ENCODE measurements around the gene IZUMO2. TPM values are rescaled to one million over a fixed set of nuclear protein-coding genes. Genes with fewer than 3 reads are reported as not detected.

IZUMO2 gene
- total RNA-seq, 4 donors from 2014 or later: not detected

GRCh38 chr19:50196322-50196932 is 33.3 kb upstream of the IZUMO2 start:
- ATAC-seq (ENCODE audit: low FRiP score): no peak
- DNase-seq (ENCODE audit: low spot score): no peak
- no peak for TF ChIP-seq CTCF (IDR thresholded peaks at IDR 0.05)

- no peak for TF ChIP-seq CTCF (IDR thresholded peaks at IDR 0.05)
- DNase-seq (ENCODE audit: low spot score) (no peak), ATAC-seq (ENCODE audit: low FRiP score) (no peak)
These were observed 32.1 kb upstream of the IZUMO2 start for GRCh38 chr19:50195224-50195623.

GRCh38 chr19:50192463-50193211 is 29.6 kb upstream of the IZUMO2 start:
- DNase-seq (ENCODE audit: low spot score): no peak
- TF ChIP-seq CTCF (IDR thresholded peaks at IDR 0.05): no peak
- ATAC-seq (ENCODE audit: low FRiP score): no peak

- ATAC-seq (ENCODE audit: low FRiP score): no peak
- TF ChIP-seq CTCF (IDR thresholded peaks at IDR 0.05): no peak
- DNase-seq (ENCODE audit: low spot score): no peak
These were observed 28.1 kb upstream of the IZUMO2 start for GRCh38 chr19:50191216-50191615.

GRCh38 chr19:50190439-50190891 is 27.4 kb upstream of the IZUMO2 start:
- TF ChIP-seq CTCF (IDR thresholded peaks at IDR 0.05): no peak
- no peak for DNase-seq (ENCODE audit: low spot score)
- ATAC-seq (ENCODE audit: low FRiP score): no peak

- TF ChIP-seq CTCF (IDR thresholded peaks at IDR 0.05): no peak
- DNase-seq (ENCODE audit: low spot score) (no peak), ATAC-seq (ENCODE audit: low FRiP score) (no peak)
These were observed 26.2 kb upstream of the IZUMO2 start for GRCh38 chr19:50189331-50189730.

- TF ChIP-seq CTCF (IDR thresholded peaks at IDR 0.05): no peak
- ATAC-seq (ENCODE audit: low FRiP score): no peak
- no peak for DNase-seq (ENCODE audit: low spot score)
These were observed 24.9 kb upstream of the IZUMO2 start for GRCh38 chr19:50187937-50188336.
